ENCODE data around the gene PPL.

PPL gene

DNA sequence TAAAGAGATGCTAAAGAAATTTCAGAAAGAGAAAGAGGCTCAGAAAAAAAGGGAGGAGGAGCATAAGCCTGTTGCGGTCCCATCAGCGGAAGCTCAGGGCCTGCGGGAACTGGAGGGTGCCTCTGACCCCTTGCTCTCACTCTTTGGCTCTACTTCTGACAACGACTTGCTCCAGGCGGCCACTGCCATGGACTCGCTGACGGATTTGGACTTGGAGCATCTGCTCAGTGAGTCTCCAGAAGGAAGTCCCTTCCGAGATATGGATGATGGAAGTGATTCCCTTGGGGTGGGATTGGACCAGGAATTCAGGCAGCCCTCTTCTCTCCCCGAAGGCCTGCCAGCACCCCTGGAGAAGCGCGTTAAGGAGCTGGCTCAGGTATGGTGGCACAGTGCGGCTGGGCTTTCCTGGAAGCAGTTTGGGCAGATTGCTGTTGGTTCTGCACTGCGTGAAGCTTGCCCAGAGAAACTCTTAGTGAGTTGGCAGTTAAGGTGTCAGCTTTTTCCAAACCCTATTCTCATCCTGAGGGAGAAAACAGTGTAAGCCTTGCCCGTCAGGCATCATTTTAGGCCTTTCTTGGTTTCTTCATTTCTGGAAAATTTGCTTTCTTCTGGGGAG is 76.1 kb downstream of the PPL start:
- no peak for DNase-seq (ENCODE audit: low read depth in 2 of 2)

DNA sequence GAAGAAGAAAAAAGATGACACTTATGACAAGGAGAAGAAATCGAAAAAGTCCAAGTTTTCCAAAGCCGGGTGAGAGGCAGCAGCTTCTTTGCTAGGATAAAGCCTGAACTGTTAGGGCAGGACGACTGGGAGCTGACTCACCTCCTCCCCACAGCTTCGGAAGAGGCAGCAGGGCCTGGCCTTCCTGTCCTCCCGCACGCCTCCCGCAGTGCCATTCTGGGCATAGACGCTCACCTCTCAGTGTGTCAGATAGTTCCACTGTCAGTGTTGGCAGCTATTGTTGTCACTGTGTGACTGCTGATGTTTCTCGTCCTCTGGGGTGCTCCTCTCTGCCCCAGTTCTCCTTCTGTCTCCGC is 77.1 kb downstream of the PPL start:
- DNase-seq (ENCODE audit: low read depth in 2 of 2), result no peak

DNA sequence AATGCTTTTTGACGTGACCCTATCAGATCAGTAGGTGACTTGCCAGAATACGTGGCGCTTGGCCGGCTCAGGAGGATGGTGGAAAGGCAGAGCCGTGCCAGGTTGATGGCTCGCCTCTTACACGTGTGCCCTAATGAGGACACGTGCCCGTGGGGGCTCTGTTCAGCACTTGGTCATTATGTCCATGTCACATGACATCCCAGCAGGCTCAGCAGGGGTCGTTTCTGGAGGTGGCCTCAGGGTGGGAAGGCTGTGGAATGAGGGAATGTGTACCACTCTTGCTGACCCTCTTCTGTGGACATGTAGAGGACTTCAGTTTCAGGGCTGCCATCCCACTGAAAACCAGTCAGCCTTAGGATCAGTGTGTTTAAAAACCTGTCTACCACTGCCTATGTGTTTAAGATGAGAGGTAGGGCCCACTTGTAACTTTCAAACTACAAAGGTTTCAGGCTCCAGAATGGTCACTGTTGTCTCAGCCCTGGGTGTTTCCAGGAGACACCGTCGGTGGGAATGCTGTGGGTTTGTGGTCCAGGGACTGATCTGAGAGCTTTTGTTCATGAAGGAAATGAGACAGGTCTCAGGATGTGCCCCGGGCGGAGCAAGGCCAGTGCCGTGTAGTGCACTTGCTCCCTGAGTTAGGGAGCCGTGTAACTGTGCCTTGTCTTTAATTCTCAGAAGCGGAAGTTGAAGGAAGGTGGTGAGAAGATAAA is 77.6 kb downstream of the PPL start:
- DNase-seq (ENCODE audit: low read depth in 2 of 2), result no peak

DNA sequence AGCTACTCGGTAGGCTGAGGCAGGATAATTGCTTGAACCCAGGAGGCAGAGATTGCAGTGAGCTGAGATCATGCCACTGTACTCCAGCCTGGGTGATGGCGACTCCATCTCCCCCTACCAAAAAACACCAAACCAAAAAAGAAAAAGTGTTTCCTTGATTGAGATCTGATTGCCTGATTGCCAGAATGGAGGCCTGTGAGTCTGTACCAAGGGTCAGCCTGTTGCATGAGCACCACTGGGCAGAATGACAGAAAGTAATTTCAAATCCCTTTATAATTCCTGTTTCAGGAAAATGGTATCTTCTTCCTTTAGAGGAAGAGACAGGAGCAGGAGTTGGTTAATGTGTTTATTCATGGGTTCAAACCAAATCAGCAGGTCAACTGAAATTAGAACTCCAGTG is 81.1 kb downstream of the PPL start:
- no peak for DNase-seq (ENCODE audit: low read depth in 2 of 2)

DNA sequence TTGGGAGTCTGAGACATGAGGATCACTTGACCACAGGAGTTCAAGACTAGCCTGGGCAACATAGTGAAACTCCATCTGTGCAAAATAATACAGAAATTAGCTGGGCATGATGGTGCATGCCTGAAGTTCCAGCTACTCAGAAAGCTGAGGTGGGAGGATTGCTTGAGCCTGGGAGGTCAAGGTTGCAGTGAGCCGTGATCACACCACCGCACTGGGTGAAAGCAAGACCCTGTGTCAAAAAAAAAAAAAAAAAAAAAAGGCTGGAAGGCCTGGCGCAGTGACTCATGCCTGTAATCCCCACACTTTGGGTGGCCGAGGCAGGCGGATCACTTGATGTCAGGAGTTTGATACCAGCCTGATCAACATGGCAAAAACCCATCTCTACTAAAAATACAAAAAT is 81.6 kb downstream of the PPL start:
- no peak for DNase-seq (ENCODE audit: low read depth in 2 of 2)

DNA sequence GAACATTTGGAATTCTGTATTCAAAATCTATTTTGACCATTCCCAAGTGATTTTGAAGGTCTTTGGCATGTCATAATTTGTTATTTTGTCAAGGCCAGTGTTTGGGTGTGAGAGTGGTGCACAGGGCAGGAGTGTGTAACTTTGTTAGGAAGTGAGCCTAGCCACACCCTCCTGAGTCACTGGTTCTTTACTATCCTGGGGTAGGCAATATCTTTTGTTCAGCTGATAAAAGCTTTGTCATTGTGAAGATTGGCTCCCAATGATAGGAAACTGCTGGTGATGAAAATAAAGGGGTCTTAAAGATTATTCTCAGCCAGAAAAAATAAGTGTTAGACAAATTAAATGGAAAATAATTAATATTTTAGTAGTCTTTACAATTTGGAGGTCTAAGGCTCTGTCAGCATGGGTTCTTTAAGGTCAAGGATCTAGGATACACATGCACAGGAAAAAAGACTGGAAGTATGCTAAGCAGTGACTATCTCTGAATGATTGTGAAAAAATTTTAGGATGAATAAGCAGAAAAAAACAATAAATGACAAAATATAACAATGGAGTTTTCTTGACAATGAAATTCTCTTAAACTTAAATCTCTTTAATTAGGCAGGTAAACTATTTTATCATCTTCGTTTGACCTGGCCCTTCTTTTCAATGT is 84.6 kb downstream of the PPL start:
- no peak for DNase-seq (ENCODE audit: low read depth in 2 of 2)

DNA sequence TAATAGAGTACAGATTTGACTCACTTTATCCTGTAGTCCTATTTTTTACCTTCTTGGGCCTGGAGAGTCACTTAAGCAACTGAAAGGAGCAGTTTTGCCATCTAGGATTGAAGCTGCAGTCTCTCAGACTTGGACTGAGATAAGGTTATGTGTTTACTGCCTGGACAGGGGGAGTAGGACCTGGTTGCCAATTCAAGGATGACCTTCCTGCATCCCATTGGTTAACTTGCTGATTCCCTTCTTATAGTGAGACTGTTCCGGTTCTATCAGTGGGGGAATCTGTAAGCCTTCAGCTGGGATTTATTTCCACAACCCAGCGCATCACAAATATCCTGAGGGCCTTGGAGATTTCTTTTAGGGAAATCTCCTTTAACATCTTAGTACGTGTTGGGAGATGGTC is 86.7 kb downstream of the PPL start:
- DNase-seq (ENCODE audit: low read depth in 2 of 2), result no peak

DNA sequence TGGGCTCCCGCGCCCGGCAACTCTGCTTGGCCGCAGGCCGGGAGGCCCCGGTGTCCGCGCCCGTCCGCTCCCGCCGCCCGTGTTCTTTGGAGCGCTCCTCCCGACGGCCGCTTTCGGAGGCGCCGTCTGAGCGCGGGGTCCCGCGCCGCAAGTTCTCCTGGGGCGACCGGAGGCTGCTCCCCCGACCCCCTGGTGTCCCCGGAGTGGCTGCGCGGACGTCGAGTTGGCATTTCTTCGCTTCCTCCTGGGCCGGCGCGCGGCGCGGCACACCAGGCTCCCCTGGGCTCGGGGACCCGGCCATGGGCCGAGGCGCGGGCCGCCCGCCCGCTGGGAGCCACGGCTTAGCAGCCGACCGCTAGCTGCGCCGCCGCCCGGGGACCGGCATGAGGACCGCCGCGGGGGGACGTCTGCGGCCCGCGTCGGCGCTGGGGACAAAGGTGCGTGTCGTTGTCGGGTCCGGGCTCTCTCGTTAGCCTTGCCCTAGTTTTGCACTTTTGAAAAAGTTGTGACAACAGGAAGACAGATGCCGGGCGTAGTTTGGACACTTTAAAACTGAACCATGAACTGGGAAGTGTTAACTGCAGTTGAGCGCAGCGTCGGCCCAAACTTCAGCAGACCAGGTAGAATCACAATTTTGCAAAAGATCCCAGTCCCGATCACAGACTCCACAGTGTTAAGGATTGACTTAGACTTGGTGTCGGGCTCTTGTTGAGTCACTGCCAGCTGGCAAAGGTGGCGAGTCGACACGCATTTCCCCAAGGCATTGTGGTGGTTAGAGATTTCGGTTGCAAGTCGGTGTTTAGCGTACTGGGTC is 89.0 kb downstream of the PPL start:
- peak; percentile 17 to 20 for DNase-seq (ENCODE audit: low read depth in 2 of 2)

DNA sequence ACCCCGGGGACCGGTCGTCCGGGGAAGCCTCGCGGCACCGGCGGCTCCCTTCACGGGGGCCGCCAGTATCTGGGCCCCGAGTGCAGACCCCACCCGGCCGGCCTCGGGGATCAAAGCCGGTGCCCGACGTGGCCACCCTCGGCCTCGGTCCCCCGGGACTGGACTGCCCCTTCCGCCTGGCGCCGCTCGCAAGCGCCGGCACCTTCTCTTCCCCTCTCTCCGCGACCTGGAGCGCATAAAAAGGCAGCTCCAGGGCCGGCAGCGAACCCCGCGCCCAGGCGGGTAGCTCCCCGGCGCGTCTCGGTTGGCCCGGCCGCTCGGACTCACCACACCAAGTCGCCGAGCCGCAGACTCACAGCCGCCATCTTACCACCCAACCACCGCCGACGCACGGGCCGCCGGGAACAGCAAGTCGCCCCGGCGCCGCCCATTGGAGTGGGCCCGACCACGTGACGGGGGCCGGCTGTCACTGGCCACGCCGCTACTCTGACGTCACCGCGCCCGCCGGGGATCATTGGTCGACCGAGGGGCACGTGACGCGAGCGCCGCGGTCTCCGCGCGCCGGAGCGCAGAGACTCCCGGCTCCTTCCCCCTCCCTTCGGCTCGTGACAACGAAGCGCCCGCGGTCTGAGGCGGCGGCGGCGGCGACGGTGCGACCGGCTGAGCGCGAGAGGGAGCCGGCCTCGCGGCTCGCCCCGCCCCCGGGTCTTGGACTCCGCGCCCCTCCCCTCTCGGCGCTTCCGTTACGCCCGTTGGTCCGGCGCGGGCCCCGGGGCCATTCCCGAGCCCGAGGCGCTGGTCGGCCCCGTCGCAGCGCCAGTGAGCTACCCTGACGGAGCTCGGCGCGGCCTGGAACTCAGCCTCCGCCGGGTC is 89.8 kb downstream of the PPL start, which contains the start of the genes GLYR1 and UBN1:
GLYR1 (minus strand) TSS at position 388 of the 873 bp plus-strand sequence; CDS start at position 365, 23 bp downstream.
UBN1 (plus strand) TSS at position 581 of the 873 bp plus-strand sequence. CDS start 5,437 bp downstream, outside the sequence.
- DNase-seq (ENCODE audit: low read depth in 2 of 2), result peak; percentile 100

DNA sequence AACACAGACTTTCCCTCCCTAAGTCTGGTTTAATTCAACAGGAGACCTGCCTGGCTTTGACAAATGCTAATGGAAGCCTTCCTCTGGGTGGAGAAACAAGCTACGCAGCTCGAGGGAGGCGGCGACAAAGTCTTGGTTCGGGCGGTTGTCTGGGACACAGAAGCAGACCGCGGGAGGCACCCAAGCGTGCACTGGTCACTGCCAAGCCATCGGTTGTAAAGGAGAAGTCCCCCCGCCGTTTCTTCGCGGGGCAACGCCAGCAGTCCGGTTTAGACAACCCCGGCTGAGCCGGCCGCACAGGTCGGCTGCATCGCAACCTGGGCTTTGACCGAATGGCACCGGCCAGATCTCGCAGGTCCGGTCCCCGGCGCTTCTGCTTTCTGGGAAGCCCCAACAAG is 90.4 kb downstream of the PPL start:
- DNase-seq (ENCODE audit: low read depth in 2 of 2), result peak in 1 of 2 donors; percentile 3

DNA sequence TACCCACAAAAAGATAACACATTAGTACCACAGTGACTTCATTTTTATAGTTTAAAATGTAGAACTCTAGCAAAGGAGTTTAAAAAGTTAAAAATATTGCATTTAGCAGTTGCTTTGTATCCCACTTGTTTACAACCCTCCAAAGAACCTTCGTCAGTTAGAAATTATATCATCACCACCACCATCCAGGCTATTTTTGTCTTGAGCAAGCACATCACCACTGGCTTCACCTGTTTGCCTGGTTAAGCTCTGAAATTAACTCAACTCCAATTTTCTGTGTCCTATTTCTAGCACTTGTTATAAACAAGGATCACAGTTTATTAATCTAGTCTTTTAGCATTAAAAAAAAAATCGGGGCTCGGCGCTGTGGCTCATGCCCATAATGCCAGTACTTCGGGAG is 96.0 kb downstream of the PPL start:
- DNase-seq (ENCODE audit: low read depth in 2 of 2), result no peak

DNA sequence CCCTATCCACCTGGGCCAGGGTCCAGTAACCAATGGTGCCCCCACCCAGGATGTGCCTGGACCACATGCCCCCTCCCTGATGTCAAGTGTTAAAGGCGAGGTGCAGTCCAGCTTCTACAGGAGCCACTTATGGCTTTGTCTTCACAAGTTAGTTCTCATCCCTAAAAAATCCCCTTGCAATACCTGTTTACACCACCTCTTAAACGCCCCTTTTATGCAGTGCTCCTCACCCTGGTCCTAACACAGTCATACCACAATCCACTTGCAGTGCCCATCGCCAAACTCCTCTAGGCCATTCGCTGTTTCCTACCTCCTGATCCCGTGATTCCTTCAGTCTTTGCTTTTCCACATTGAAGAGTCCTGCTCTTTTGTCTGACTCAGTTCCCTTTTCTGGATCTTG is 97.0 kb downstream of the PPL start:
- no peak for DNase-seq (ENCODE audit: low read depth in 2 of 2)

DNA sequence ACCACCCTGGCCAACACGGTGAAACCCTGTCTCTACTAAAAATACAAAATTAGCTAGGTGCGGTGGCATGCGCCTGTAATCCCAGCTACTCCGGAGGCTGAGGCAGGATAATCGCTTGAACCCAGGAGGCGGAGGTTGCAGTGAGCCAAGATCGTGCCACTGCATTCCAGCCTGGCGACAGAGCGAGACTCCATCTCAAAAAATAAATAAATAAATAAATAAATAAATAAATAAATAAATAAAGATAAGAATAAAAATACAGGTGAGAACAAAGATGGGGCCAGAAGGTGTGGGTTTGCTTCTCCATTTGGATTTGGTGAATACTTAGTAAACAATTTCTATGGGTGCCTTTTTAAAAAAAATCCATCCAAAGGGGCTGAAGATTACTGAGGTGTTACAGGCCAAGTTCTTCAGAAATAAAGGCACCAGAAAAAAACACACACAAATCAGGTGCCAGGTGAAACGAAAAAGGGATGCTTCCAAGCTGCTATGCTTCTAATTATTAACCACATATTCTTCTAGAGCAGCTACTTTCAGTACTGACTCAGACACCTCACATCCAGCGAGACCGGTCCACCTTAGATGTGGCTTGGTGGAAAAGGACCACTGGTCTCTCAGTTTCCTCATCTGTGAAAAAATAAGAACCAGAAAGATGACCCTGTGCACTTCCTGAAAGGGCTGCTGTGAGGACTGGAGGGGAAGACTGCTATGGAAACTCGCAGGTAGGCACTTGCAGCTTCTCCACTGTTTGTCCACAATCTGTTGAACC is 99.0 kb downstream of the PPL start:
- no peak for DNase-seq (ENCODE audit: low read depth in 2 of 2)

DNA sequence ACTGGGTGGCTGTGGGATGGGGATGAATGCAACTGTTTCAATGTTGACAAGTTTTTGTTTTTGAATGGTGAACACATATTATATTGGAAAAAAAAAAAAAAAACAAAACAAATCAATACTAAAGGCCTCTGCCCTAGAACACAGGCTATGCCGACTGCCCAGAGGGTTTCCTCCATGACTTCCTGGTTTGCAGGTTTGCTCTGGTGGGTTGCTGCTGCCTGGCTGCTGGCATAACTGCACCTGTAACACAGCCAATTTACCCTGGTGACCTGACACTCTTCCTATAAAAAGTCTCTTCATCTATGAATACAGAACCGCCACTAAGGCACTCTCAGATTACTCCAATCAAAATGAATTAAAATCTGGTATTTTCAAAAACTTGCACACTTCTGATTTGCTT is 100.2 kb downstream of the PPL start:
- DNase-seq (ENCODE audit: low read depth in 2 of 2), result no peak

DNA sequence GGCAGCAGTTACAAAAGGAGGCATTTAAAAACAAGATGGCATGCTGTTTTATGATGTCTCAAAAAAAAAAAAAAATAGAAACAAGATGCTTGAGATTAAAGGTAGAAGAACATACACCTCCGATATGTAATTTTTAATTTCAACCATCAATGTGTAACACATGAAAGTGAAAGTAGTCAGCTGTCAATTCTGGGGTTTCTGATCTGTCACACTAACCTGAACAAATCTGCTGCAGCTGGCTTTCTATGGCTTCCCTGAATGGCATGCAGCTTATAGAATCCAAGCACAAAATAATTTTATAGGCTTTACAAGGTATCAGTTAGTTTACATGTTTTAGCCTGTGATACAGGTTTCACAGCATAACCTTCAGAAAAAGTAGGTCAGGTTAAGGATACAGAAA is 103.4 kb downstream of the PPL start:
- DNase-seq (ENCODE audit: low read depth in 2 of 2), result no peak

DNA sequence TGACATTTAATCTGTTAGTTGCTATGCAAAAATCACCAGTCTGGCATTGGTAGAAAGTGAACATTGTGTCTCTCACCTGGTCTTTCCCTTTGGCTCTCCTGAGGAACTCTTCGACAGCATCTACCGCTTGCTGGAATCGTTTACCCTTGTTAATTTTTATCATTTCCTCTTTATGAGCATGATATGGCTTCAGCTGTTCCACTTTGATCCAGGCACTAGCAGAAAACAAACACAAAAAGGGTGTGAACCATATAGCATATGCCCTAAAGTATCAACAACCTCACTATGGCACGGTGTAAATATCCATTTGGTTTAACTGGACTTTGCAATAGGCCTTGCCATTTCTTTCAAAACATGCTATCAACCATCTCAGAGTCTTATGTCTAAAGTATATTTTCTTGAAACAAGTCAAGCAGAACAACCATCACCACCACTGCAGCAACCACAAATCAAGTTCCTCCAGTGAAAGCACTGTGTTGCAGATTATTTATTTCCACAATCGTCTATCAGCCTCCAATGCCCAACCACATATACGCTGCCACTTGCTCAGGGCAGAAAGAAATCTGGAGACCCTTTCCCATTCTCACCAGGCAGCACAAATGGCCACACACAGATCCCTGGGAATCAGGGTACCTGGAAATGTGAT is 104.1 kb downstream of the PPL start:
- no peak for DNase-seq (ENCODE audit: low read depth in 2 of 2)
